Esophagus muscularis mucosa (tissue), 4 donors: Measurements from ENCODE around the gene RALGAPB. TPM values are rescaled to one million over a fixed set of nuclear protein-coding genes. Genes with fewer than 3 reads are reported as not detected.

Experiments used
- DNase-seq: peaks from one replicate; pipeline ENCODE4 v3.0.0-alpha.2; 2017; ENCODE audit errors: extremely low spot score
- H3K27ac ChIP-seq, 4 donors: fragments of 200-600 bp; sonication (generic); replicated peaks in 1 of 4; 1 replicate in 3 of 4; 2 replicates in 1 of 4; pipeline ENCODE4 v1.5.1; 2016 to 2019; ENCODE audit warnings: mild to moderate bottlenecking in 1 of 4
- H3K27me3 ChIP-seq, 4 donors: fragments of 200-600 bp; sonication (generic); one replicate each; pipeline versions ENCODE4 v1.5.1 to v1.6.0; 2016 to 2019
- H3K36me3 ChIP-seq, 4 donors: fragments of 200-600 bp; sonication (generic); one replicate each; pipeline ENCODE4 v1.5.1; 2016 to 2019
- H3K4me1 ChIP-seq, 4 donors: fragments of 200-600 bp; sonication (generic); one replicate each; pipeline ENCODE4 v1.5.1; 2016 to 2019
- H3K4me3 ChIP-seq, 4 donors: fragments of 200-600 bp; sonication (generic); 1 replicate in 2 of 4; 2 replicates in 2 of 4; pipeline ENCODE4 v1.5.1; 2016 to 2019; ENCODE audit warnings: mild to moderate bottlenecking in 4 of 4, moderate library complexity in 1 of 4
- H3K9me3 ChIP-seq, 4 donors: fragments of 200-600 bp; sonication (generic); 1 replicate in 3 of 4; 2 replicates in 1 of 4; pipeline ENCODE4 v1.5.1; 2016 to 2019
- CTCF ChIP-seq, 3 experiments: fragments of 200-600 bp in 2 of 3; fragments of 450-650 bp in 1 of 3; sonication (generic) in 2 of 3; IDR thresholded peaks; one replicate each; pipeline ENCODE4 v1.5.1; 2017 to 2019; ENCODE audit warnings: antibody characterized with exemption in 3 of 3, mild to moderate bottlenecking in 2 of 3, moderate library complexity in 1 of 3
- EP300 ChIP-seq: sonication (generic); formaldehyde crosslinking; IDR thresholded peaks from one replicate; pipeline ENCODE4 v1.6.1; 2017; ENCODE audit warnings: antibody characterized with exemption
- POLR2A ChIP-seq: fragments of 450-650 bp; IDR thresholded peaks from one replicate; pipeline ENCODE4 v1.6.1; 2017; ENCODE audit warnings: antibody characterized with exemption, moderate library complexity, mild to moderate bottlenecking, low read depth
- POLR2AphosphoS5 ChIP-seq, 2 donors: sonication (generic); formaldehyde crosslinking; IDR thresholded peaks; one replicate each; pipeline ENCODE4 v1.6.1; 2017; ENCODE audit warnings: antibody characterized with exemption in 2 of 2
- WGBS: methylation state at CpG from one replicate; pipeline ENCODE4 v1.1.5; 2018; 5-methylcytosine and 5-hydroxymethylcytosine counted together
- intact Hi-C: fragments of 100-400 bp; cut with DNase I; formaldehyde crosslinking; loops from one replicate; pipeline ENCODE4 v1.15.1; 2023
- total RNA-seq, 4 donors: library from RNA; depleted of rRNA; stranded (reverse); fragments of >200 nt; gene quantifications; one replicate each; pipeline versions ENCODE4 v1.1.0 to v1.2.1, GENCODE V29; 2016

The RALGAPB gene
- total RNA-seq, 4 donors from 2014 or later = 31.5 to 37.4 (median 35.5) TPM

GRCh38 chr20:38586181-38586525, 113.5 kb downstream of the RALGAPB start:
- intact Hi-C loops = no loop called here
- Histone ChIP-seq H3K36me3 (no peaks in the 10 kb centered on the region), H3K27ac (no peak overlapping the region), H3K9me3 (no peaks in the 10 kb centered on the region), H3K4me3 (no peak overlapping the region), H3K4me1 (no peaks in the 10 kb centered on the region), H3K27me3 (peaks cover 0 to 70% (median 0%) of the 10 kb centered on the region in 4 donors)
- no peak for DNase-seq
- no peak for TF ChIP-seq EP300
- no peak for TF ChIP-seq POLR2AphosphoS5 (IDR thresholded peaks at IDR 0.05)
- no peak for TF ChIP-seq POLR2A
- no peak for TF ChIP-seq CTCF (IDR thresholded peaks at IDR 0.05)
- 74% methylated on average over 3 of the region's 3 CpGs for WGBS

- Histone ChIP-seq H3K27ac (no peak overlapping the region), H3K4me3 (no peak overlapping the region), H3K36me3 (no peaks in the 10 kb centered on the region), H3K27me3 (peaks cover 0 to 75% (median 0%) of the 10 kb centered on the region in 4 donors), H3K4me1 (no peaks in the 10 kb centered on the region), H3K9me3 (no peaks in the 10 kb centered on the region)
- TF ChIP-seq POLR2A (no peak), EP300 (no peak), CTCF (IDR thresholded peaks at IDR 0.05) (no peak), POLR2AphosphoS5 (IDR thresholded peaks at IDR 0.05) (no peak)
- intact Hi-C loops = no loop called here
- WGBS = 94% methylated on average over 6 of the region's 6 CpGs
- peak; percentile 55 for DNase-seq
These were observed 115.7 kb downstream of the RALGAPB start for GRCh38 chr20:38588303-38588702.

- WGBS = 78% methylated on average over 4 of the region's 4 CpGs
- H3K4me3 ChIP-seq = no peak overlapping the region
- no peaks in the 10 kb centered on the region for H3K36me3 ChIP-seq
- intact Hi-C loops = no loop called here
- peak; percentile 77 for DNase-seq
- no peak overlapping the region for H3K27ac ChIP-seq
- no peaks in the 10 kb centered on the region for H3K4me1 ChIP-seq
- peaks cover 0 to 65% (median 0%) of the 10 kb centered on the region in 4 donors for H3K27me3 ChIP-seq
- no peak for TF ChIP-seq EP300
- no peaks in the 10 kb centered on the region for H3K9me3 ChIP-seq
These were observed 116.7 kb downstream of the RALGAPB start for GRCh38 chr20:38589351-38589750.

GRCh38 chr20:38589967-38590675, 117.5 kb downstream of the RALGAPB start:
- no peaks in the 10 kb centered on the region for H3K4me1 ChIP-seq
- H3K36me3 ChIP-seq = no peaks in the 10 kb centered on the region
- H3K9me3 ChIP-seq = no peaks in the 10 kb centered on the region
- no peak overlapping the region for H3K4me3 ChIP-seq
- H3K27me3 ChIP-seq = peaks cover 0 to 58% (median 0%) of the 10 kb centered on the region in 4 donors
- DNase-seq = peak; percentile 82
- intact Hi-C loops = no loop called here
- 82% methylated on average over 3 of the region's 3 CpGs for WGBS
- no peak overlapping the region for H3K27ac ChIP-seq
- TF ChIP-seq EP300 = no peak
- TF ChIP-seq POLR2AphosphoS5 (IDR thresholded peaks at IDR 0.05) = no peak
- no peak for TF ChIP-seq POLR2A
- TF ChIP-seq CTCF (IDR thresholded peaks at IDR 0.05) = no peak

- H3K27ac ChIP-seq = no peak overlapping the region
- no peaks in the 10 kb centered on the region for H3K9me3 ChIP-seq
- H3K27me3 ChIP-seq = peaks cover 0 to 51% (median 0%) of the 10 kb centered on the region in 4 donors
- H3K4me1 ChIP-seq = no peaks in the 10 kb centered on the region
- intact Hi-C loops = no loop called here
- no peak for TF ChIP-seq POLR2AphosphoS5 (IDR thresholded peaks at IDR 0.05)
- TF ChIP-seq CTCF (IDR thresholded peaks at IDR 0.05) = no peak
- no peak for TF ChIP-seq EP300
- no peak for TF ChIP-seq POLR2A
- H3K36me3 ChIP-seq = no peaks in the 10 kb centered on the region
- WGBS = 78% methylated on average over 14 of the region's 18 CpGs
- H3K4me3 ChIP-seq = no peak overlapping the region
- peak; percentile 86 for DNase-seq
These were observed 118.2 kb downstream of the RALGAPB start for GRCh38 chr20:38590676-38591473.
